Ovary (tissue), 3 donors: ENCODE results near the gene FAM3A.

Experiments used
- CTCF ChIP-seq, 3 donors: fragments of 450-650 bp in 2 of 3; fragments of 200-600 bp in 1 of 3; IDR thresholded peaks; one replicate each; pipeline versions ENCODE4 v1.5.1 to v1.8.0; 2016 to 2022; ENCODE audit warnings: antibody characterized with exemption in 3 of 3, mild to moderate bottlenecking in 1 of 3
- POLR2A ChIP-seq: fragments of 450-650 bp; IDR thresholded peaks from one replicate; pipeline ENCODE4 v1.6.1; 2017; ENCODE audit warnings: antibody characterized with exemption, mild to moderate bottlenecking, moderate library complexity
- donor health status: DM: no; HTN: no; CAD: no.

GRCh38 chrX:154516656-154517100 lies 646 bp upstream of the FAM3A start:
- TF ChIP-seq CTCF (IDR thresholded peaks at IDR 0.05) (no peak), POLR2A (no peak)
